Measurements from ENCODE around the gene MED25.

MED25 gene

DNA sequence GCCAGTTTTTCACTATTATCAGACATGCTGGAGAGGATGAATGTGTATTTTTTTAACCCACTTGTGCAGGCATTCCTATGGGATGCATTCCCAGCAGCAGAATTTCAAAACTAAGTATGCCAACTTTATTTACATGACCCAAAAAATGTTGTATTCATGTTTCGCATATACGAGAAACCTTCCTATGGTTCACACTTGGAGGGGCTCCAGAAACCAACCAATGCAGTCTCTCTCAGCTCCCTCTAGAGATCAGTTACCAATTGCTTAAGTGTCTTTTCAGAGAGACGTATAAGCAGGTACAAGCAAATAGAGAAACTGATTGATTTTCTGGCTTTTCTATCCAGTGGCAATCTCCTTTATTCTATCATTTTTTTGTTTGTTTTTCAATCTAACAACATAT is 27.3 kb downstream of the MED25 start:
- no peak for DNase-seq

DNA sequence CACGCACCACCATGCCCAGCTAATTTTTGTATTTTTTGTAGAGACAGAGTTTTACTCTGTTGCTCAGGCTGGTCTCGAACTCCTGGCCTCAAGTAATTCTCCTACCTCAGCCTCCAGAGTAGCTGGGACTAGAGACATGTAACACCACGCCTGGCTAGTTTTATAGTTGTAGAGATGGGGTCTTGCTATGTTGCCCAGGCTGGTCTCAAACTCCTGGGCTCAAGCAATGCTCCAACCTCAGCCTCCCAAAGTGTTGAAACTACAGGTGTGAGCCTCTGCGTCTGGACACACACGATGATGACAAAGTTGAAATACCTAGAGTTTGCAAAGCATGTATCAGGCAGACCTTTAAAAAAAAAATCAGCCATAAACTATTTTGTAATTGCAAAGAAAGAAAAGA is 28.3 kb downstream of the MED25 start:
- DNase-seq = no peak

GRCh38 chr19:49847731-49848696 is 29.9 kb downstream of the MED25 start:
- peak; percentile 23 for DNase-seq

- no peak for DNase-seq
These were observed 30.8 kb downstream of the MED25 start for GRCh38 chr19:49848938-49849337.

GRCh38 chr19:49849433-49850220 is 31.5 kb downstream of the MED25 start:
- DNase-seq = no peak

DNA sequence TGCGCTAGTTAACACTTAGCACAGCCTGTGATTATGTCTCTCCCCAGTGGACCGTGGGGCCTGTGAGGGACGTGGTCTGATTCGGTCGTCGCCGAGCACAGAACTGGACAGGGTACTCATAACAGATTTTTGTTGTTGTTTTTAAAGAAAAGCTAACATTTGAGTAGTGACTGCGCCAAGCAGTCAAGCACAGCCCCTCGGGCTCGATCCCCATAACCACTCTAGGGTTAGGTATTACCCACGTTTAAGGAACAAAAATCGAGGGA is 32.1 kb downstream of the MED25 start:
- DNase-seq = no peak

DNA sequence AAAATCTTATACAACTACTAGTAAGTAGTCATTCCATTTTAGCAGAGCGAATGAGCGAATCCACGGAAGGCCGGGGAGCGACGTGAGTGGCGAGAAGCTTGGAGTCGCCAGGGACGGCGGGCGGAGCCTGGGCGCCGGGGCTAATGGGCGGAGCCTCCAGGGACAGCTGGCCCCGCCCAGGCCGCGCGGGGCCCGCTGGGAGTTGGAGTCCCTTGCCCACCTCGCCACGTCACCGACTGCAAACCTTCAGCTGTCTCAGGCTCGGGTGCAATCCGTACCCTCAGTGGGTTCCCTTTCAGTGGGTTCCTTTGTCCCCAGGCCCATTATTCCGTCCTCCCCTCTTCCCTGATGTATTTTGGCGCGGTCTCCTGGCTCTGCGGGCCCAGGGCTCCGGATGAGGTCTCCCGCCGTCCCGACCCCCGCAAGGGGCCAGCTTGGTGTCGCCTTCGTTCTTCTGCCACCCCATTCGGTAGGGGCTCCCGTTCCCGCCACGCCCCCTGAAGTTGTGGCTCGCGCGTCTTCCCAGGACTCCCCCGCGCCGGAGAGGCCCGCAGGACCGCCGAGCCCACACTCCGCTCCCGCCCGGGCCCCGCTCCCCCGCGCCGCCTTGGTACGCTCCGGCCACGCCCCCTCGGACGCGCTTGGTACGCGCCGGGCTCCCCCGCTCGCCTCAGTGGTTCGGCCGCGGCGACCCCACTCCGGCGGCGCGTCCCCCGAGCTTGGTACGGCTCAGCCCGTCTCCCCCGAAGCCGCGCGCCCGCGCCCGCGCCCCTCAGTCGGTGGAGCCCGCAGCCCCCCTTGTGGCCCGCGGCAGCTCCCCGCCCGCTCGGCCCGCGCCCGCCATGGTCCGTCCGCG is 32.6 kb downstream of the MED25 start, which contains the start of gene PTOV1:
Gene PTOV1 (plus strand): TSS at position 673 of the 856 bp plus-strand sequence.
- peak; percentile 84 for DNase-seq

DNA sequence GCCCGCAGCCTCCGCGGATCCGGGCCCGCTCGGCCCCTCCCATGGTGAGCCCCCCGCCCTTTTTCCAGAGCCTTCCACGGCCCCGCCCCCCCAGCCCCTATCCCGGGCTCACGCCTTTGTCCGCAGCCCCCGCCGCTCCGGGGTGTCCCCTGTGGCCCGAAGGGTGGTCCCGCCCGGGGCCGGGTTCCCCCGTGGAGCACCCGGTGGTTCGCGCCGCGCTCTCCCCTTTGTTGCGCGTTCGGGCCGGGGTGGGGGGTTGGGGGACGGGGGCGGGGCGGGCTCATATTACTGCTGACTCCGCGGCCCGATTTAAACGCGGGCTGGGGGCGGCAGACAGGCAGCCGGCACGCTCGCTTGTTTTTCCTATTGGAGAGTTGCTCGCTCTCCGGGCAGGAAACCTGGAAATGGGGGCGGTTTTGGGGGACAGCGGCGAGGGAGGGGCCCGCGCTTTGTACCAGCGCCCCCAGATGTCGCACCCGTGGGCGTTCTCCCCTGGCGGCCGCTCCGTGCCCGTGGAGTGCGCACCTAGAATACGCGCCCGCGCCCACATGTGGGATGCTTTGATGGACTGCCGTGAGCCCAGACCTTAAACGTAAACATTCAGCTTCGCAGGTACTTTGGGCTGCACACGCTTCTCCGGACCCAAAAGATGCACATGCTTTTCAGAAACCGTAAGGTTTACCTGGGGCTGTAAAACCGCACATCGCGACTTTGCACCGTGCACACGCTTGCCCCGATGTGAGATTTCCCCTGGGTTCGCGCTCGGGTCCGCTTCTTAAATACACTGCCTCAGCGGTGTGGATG is 33.6 kb downstream of the MED25 start:
- DNase-seq = peak; percentile 18

DNA sequence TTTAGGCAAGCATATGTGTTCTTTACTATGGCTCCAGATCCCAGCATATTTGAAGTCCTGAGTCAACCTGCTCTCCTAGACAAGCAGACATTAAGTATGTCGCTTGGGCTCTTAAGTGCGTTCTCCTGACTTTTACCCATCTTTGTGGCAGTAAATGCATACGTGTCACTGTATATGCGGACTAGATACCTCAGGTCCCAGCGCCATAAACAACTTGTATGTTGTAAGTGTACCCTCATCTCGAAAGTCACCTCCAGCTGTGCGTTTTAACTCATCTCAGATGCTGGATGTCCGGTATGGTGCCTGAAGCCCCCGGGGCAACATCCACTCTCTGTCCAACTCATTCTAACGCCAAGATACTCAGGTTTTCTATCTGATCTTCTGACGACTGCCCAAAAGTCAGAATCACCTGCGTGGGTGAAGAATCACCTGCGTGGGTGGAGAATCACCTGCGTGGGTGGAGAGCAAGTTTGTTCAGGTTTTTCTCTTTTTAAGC is 34.6 kb downstream of the MED25 start:
- no peak for DNase-seq

DNA sequence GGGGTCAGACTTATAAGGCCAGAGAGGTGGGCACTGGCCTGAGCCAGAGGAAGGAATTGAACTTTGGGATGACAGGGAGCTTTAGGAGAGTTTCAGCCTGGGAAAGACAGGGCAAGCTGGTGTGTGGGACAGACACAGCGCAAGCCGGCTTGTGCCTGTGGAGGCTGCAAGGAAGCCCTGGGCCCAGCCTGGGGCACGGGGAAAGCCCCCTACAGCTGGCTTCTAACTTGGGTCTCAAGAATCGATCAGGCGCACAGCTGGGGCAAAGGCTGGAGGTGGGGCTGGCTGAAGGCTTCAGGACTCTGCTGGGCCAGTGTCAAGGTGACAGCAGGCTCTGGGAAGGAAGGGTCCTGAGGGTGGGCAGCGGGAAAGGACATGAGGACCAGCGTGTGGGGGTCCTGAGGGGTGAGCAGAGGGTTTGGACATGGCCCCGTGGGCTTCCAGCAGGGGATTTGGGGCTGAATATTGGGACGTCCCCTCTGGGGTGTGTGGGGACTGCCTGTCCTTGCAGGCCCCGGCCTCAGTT is 35.8 kb downstream of the MED25 start:
- no peak for DNase-seq

GRCh38 chr19:49854378-49855263 is 36.5 kb downstream of the MED25 start:
- DNase-seq = no peak

GRCh38 chr19:49855277-49855675 is 37.2 kb downstream of the MED25 start:
- DNase-seq = no peak

- DNase-seq = no peak
These were observed 37.8 kb downstream of the MED25 start for GRCh38 chr19:49855676-49856573.

GRCh38 chr19:49856574-49857021 is 38.5 kb downstream of the MED25 start:
- no peak for DNase-seq

GRCh38 chr19:49857061-49857837 is 39.2 kb downstream of the MED25 start:
- no peak for DNase-seq

DNA sequence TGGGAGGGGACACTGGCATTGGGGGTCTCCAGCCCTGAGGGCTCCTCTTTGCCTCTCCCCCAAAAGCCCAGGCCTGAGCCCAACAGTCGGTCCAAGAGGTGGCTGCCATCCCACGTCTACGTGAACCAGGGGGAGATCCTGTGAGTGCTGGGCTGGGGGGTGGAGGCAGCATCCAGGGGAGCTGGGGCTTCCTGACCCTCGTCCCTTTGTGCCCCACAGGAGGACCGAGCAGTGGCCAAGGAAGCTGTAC is 39.7 kb downstream of the MED25 start:
- no peak for DNase-seq

- DNase-seq = no peak
These were observed 40.2 kb downstream of the MED25 start for GRCh38 chr19:49858088-49858985.
